ENCODE measurements around the gene CFAP77.

The CFAP77 gene

DNA sequence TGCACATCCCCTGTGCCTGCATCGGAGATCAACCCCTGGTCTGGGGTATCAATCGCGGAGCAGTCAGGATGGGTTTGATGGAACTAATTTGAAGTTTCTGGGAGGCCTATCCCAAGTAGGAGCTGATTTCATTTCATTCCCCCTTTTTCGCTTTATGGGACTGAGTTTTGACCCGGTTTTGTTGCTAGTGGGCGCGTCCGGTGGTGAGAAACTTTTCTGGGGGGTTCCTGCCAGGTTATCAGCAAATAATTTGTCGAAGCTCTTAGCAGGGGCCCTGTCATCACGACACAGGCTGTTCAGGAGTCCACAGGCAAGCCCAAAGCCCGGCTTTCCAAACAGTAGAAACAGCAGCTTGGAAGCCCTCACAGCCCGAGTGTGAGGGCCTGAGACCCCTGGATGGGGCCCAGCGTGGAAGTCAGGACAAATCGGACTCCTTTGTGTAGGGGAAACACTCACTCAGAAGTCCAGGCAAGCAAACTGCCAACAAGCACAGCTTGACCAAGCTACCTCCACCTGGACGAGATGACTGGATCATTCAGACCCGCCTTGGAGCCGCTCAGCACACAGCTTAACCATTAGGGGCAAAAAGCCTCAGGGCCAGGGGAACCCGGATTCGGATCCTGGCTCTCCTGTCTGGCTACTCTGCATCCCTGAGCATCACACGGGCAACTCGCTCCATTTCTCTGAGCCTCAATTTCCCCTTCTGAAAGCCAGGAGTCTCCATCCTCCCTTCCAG is 108.0 kb downstream of the CFAP77 start:
- DNase-seq (ENCODE audit: low read depth) = no peak

- DNase-seq (ENCODE audit: low read depth) = no peak
Measured at GRCh38 chr9:132518626-132519025, 108.6 kb downstream of the CFAP77 start.

- DNase-seq (ENCODE audit: low read depth) = no peak
Measured at GRCh38 chr9:132519033-132519432, 109.0 kb downstream of the CFAP77 start.

- DNase-seq (ENCODE audit: low read depth) = no peak
Measured at GRCh38 chr9:132520612-132521011, 110.6 kb downstream of the CFAP77 start.

- DNase-seq (ENCODE audit: low read depth) = no peak
Measured at GRCh38 chr9:132525308-132526023, 115.5 kb downstream of the CFAP77 start.

DNA sequence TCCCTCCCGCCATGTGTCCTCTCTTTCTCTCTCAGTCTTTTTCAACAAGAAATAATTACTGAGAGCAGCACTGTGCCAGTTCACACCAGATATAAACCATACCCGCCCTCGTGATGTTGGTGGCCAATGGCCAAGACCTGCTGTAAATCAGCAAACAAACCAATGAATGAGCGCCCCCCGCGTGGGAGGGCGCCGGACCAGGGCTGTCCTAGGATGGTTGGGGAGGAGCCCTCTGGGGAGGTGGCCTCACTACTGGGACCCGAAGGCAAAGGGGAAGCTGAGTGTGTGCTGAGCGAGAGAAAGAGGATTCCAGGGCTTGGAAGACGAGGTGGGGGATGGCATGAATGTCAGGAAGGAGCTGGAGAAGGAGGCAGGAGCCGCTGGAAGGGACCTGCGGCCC is 121.2 kb downstream of the CFAP77 start:
- DNase-seq (ENCODE audit: low read depth) = no peak

- no peak for DNase-seq (ENCODE audit: low read depth)
Measured at GRCh38 chr9:132531710-132532570, 121.9 kb downstream of the CFAP77 start.

DNA sequence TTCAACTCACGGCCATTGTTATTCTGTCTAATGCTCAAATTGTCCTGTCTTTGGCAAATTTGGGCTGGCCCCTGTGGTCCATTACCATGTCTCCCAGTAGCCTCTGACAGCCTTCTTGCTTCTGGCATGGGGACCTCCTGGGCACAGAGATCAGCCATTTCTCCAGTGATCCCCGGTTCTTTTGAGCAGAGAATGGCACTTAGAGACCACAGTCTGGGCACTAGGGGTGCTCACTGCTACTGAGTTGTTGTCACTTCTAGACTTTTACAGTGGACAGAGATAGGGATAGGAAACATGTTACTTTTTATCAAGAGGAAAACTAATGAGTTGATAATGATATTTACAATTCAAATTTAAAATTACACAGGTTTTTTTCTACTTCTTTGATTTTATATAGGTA is 124.8 kb downstream of the CFAP77 start:
- no peak for DNase-seq (ENCODE audit: low read depth)

- no peak for DNase-seq (ENCODE audit: low read depth)
Measured at GRCh38 chr9:132536124-132536523, 126.1 kb downstream of the CFAP77 start.

GRCh38 chr9:132537352-132537751 is 127.3 kb downstream of the CFAP77 start:
- no peak for DNase-seq (ENCODE audit: low read depth)

DNA sequence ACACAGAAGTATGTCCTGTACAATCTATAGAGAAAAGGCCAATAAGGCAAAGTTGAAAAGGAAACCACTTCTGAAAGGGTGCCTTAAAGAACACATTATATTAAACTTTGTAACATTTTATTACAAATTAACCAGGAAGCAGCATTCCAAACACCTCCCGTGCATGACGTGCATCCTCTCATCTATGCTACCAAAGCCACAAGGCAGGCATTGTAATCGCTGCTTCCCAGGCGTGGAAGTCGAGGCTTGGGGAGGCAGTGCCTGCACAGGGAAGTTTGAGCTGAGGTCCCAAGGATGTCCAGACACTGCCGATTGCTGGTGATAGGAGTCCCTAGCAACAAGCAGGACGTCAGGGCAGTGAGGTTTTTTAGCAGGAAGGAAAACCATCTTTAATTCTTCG is 128.1 kb downstream of the CFAP77 start:
- no peak for DNase-seq (ENCODE audit: low read depth)

DNA sequence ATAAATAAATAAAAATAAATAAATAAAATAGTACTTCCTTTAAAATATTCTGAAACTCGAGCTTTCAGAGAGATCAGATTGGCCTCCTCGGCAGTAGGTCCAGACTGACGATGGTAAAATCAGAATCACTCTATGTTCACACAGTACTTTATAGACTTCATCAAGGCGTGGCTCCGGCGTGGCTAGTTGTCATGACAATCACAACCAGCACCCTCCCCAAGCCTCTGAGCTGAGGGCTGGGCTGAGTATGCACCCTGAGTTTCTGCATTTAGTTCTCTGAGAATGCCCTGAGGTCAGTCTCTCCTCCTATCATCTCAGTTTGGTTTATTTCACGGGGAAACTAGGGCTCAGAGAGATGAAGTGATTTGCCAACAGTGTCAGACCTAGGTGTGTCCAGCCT is 129.1 kb downstream of the CFAP77 start:
- DNase-seq (ENCODE audit: low read depth) = no peak

GRCh38 chr9:132541051-132541450 is 131.0 kb downstream of the CFAP77 start:
- DNase-seq (ENCODE audit: low read depth) = no peak

DNA sequence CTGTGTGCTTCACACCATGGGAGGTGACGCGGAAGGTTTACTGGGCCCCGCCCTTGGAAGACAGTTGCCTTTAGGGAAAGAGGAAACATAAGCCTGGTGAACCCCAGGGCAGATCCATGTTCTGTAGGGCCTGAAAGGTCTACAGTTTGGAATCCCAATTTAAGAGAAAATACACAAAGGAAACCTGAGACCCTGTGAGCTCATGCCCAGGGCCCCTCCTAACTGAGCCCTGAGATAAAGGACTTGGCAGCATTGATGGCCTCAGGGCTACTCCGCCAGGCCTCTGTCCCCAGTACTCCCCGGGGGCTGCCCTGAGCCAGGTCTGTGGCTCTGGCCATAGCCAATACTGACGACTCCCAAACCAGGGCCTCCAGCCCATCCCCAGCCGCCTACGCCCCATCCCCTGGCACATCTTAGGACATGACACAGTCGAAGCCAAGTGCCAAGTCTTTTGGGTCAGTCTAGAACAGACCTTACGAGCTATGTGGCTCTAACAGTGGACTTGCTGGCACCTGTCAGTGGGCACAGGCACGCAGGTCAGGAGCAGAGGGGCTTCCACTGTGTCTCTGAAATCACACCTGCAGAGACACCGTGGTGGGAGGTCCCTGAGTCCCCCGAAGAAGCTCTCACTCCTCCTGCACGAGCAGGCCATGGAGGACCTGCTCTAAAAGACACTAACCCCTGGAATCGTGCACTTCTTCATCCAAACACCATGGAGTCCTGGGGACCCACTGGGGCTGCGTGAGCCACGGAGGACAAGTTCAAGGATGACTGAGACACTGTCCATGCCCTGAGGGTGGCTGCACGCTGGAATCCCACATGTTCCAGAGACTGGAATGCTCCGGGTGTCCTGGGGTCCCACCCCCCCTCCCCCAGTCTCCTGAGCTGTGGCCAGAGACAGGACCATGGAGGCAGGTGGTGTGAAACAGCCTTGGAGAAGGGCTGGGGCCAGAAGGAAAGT is 132.1 kb downstream of the CFAP77 start:
- DNase-seq (ENCODE audit: low read depth) = no peak

GRCh38 chr9:132543251-132543650 is 133.2 kb downstream of the CFAP77 start:
- no peak for DNase-seq (ENCODE audit: low read depth)

DNA sequence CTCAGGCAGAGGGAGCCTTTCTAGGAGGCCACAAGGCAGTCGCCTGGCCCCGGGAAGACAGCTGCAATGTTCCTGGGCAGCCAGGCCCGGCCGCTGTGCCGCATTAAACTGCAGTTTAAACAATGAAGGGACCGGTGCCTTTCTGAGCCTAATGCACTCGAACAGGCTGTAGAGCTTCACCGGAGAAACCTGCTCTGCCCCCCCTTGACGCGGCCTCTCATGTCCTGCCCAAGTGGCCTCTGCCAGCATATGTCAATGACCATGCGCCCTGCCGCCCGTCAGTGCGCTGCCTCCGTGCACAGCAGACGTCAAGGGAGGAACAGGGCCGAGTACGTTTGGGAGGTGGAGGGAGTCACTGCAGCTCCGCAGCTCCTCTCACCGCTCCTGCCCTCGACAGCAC is 133.9 kb downstream of the CFAP77 start:
- DNase-seq (ENCODE audit: low read depth) = no peak

DNA sequence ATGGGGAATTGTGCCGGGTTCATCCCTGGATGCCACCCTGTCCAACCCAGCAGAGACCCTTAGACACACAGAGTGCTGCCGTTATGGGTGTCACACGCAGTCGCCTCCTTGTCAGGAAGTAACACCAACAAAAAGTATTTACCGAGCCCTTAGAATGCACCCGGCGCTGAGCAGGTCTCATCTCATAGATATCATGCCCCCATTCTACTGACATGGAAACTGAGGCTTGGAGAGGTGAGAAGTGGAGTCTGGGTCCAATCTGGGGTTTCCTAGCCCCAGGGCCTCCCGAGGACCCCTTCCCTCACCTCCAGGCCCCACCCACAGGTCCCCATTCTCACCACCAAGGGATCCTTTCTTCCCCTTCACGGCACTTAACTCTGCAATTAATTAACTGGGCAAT is 135.6 kb downstream of the CFAP77 start:
- no peak for DNase-seq (ENCODE audit: low read depth)

DNA sequence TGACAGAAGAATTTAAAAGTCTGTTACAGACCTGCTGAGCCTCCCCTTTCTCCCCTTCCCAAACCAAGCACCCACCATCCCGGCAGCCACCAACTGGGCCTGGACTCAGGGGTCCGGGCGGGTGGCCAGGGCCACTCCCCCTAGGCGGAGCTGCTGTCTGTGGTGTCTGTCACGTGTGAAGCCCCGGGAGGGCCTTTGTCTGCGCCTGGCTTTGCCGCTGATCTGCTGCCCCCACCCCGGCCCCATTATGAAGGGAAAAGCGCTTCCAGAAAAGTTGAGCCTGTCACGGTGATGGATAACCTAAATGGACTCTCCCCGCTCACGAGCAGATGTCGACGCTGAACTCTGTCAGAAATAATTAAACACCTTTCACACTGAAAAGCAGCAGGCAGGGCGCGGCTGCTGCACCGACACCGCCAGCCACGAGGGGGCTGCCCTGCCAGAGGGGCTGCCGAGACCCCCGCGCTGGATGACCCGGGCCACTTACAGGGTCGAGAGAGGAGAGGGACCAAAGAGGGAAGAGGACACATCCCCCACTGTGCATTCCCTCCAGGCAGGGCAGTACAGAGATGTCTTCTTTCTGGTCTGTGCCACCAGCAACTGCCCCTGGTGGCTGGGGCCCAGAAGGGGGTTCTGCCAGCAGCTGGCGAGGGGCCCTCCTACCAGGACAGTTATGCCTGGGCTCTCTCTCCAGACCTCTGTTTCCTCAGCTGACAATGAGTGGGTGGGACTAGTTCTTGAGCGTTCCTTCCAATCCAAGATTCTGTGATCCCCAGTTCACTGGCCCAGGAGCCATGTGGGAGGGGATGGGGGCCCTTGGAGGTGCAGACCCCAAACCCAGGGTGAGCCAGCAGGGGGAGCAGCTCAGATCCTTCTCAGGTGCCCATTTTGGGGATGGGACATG is 136.4 kb downstream of the CFAP77 start:
- no peak for DNase-seq (ENCODE audit: low read depth)

DNA sequence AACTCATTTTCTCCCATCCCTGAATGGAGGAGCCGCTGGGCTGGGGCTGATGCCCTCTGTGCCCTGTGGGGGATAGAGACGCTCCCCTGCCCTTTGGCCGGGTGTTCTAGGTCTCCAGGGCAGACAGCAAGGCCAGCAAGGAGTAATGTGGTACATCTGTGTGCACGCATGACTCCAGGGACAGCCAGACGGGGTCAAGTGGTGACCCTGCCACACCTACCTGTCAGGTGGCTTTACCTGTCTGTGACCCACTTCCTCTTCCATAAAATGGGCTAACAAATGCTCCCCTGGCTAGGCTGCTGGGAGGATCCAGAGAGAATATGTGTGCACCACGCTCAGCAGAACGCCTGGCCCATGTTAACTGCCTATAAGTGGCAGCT is 137.0 kb downstream of the CFAP77 start:
- no peak for DNase-seq (ENCODE audit: low read depth)

DNA sequence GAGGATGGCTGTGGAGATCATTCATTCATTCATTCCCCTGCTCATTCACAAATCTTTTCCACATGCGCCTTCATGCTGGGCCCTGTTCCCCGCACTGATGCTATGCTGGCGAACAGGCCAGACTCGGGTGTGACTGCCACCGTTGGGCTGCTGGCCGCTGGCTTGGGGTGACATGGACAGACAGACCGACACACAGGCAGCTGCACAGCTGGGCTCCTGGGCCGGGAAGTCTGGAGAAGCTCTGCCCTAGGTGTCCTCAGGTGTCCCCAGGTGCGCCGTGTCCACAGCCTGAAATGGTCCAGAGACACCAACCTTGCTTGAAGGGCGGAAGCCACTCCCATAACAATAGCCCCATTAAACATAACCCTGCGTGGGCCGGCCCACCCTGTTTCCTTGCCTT is 137.4 kb downstream of the CFAP77 start:
- no peak for DNase-seq (ENCODE audit: low read depth)
